ENCODE data around the gene GREM2. TPM values are rescaled to one million over a fixed set of nuclear protein-coding genes. Genes with fewer than 3 reads are reported as not detected.

The GREM2 gene
- total RNA-seq, 1 experiment from 2014 or later: not detected

DNA sequence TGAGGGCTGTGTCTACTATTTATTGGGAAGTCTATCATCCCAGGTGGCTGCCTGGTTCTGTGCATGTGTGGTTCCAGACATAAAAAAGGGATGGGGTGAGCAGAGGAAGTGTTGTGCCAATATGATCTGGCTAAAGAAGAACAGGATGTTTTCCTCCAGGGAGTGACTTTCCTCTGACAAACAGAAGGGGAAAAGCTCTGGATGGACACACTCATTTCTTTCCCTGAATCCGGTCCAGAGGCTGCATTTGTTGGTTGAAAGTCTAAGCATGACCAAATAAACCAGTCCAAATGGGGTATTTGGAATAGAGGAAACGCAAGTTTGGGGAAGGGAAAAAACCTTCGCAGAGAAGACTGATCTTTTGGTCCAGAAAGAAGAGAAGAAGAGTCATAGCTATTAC lies 12.7 kb downstream of the GREM2 start:
- CTCF ChIA-PET: no interaction called here
- no peaks in the 10 kb centered on the region for H3K36me3 ChIP-seq (ENCODE audit: control insufficient read depth, insufficient read depth, low read length)
- intact Hi-C loops (cut with micrococcal nuclease; ENCODE audit: unreplicated experiment): no loop called here
- H3K9me3 ChIP-seq (ENCODE audit: control insufficient read depth, insufficient read depth, low read depth, low read length): no peaks in the 10 kb centered on the region
- DNase-seq (ENCODE audit: low read depth, low spot score) (no peak), ATAC-seq (no peak)
- in situ Hi-C loops (cut with HindIII; ENCODE audit: low pct_unique_long_range_greater_than_20kb, low sequenced_read_pairs): no loop called here
- no TSS peak for BruUV-seq (replicated peaks)
- no peak overlapping the region for H3K4me3 ChIP-seq (ENCODE audit: low read depth in 2 of 2, low read length in 2 of 2)
- no peaks in the 10 kb centered on the region for H3K4me1 ChIP-seq (ENCODE audit: control insufficient read depth, insufficient read depth, low read length)
- POLR2A ChIA-PET: interaction anchor here (0.7 kb wide), 1 partner anchor 260 kb away, joined by 4 read pairs; no protein-coding TSS in a partner anchor
- no peaks in the 10 kb centered on the region for H3K27me3 ChIP-seq (ENCODE audit: control insufficient read depth, insufficient read depth, low read length)
- H3K27ac ChIP-seq (ENCODE audit: low read length): no peak overlapping the region
- TF ChIP-seq SIN3A (IDR thresholded peaks at IDR 0.05; ENCODE audit: borderline replicate concordance, insufficient read depth, low read depth, low read length) (no peak), POLR2AphosphoS5 (IDR thresholded peaks at IDR 0.05; ENCODE audit: low read depth, low read length) (no peak), TCF7L2 (IDR thresholded peaks at IDR 0.05; ENCODE audit: low read depth, low read length) (no peak)
- TF ChIP-seq, protein P1, sequence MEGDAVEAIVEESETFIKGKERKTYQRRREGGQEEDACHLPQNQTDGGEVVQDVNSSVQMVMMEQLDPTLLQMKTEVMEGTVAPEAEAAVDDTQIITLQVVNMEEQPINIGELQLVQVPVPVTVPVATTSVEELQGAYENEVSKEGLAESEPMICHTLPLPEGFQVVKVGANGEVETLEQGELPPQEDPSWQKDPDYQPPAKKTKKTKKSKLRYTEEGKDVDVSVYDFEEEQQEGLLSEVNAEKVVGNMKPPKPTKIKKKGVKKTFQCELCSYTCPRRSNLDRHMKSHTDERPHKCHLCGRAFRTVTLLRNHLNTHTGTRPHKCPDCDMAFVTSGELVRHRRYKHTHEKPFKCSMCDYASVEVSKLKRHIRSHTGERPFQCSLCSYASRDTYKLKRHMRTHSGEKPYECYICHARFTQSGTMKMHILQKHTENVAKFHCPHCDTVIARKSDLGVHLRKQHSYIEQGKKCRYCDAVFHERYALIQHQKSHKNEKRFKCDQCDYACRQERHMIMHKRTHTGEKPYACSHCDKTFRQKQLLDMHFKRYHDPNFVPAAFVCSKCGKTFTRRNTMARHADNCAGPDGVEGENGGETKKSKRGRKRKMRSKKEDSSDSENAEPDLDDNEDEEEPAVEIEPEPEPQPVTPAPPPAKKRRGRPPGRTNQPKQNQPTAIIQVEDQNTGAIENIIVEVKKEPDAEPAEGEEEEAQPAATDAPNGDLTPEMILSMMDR (IDR thresholded peaks at IDR 0.05): no peak
- TF ChIP-seq, protein P2, sequence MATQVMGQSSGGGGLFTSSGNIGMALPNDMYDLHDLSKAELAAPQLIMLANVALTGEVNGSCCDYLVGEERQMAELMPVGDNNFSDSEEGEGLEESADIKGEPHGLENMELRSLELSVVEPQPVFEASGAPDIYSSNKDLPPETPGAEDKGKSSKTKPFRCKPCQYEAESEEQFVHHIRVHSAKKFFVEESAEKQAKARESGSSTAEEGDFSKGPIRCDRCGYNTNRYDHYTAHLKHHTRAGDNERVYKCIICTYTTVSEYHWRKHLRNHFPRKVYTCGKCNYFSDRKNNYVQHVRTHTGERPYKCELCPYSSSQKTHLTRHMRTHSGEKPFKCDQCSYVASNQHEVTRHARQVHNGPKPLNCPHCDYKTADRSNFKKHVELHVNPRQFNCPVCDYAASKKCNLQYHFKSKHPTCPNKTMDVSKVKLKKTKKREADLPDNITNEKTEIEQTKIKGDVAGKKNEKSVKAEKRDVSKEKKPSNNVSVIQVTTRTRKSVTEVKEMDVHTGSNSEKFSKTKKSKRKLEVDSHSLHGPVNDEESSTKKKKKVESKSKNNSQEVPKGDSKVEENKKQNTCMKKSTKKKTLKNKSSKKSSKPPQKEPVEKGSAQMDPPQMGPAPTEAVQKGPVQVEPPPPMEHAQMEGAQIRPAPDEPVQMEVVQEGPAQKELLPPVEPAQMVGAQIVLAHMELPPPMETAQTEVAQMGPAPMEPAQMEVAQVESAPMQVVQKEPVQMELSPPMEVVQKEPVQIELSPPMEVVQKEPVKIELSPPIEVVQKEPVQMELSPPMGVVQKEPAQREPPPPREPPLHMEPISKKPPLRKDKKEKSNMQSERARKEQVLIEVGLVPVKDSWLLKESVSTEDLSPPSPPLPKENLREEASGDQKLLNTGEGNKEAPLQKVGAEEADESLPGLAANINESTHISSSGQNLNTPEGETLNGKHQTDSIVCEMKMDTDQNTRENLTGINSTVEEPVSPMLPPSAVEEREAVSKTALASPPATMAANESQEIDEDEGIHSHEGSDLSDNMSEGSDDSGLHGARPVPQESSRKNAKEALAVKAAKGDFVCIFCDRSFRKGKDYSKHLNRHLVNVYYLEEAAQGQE (IDR thresholded peaks at IDR 0.05; ENCODE audit: insufficient read depth in 1 of 2, low read depth in 2 of 2, low read length in 1 of 2): no peak

- POLR2A ChIA-PET: interaction anchor here (0.7 kb wide), 1 partner anchor 259 kb away, joined by 4 read pairs; no protein-coding TSS in a partner anchor
- ATAC-seq: no peak
- Histone ChIP-seq H3K9me3 (ENCODE audit: control insufficient read depth, insufficient read depth, low read depth, low read length) (no peaks in the 10 kb centered on the region), H3K4me3 (ENCODE audit: low read depth in 2 of 2, low read length in 2 of 2) (no peak overlapping the region), H3K27me3 (ENCODE audit: control insufficient read depth, insufficient read depth, low read length) (no peaks in the 10 kb centered on the region), H3K4me1 (ENCODE audit: control insufficient read depth, insufficient read depth, low read length) (no peaks in the 10 kb centered on the region), H3K27ac (ENCODE audit: low read length) (no peak overlapping the region), H3K36me3 (ENCODE audit: control insufficient read depth, insufficient read depth, low read length) (no peaks in the 10 kb centered on the region)
- CTCF ChIA-PET: no interaction called here
- no peak for DNase-seq (ENCODE audit: low read depth, low spot score)
- in situ Hi-C loops (cut with HindIII; ENCODE audit: low pct_unique_long_range_greater_than_20kb, low sequenced_read_pairs) (no loop called here), intact Hi-C loops (cut with micrococcal nuclease; ENCODE audit: unreplicated experiment) (no loop called here)
- BruUV-seq (replicated peaks): no TSS peak
- TF ChIP-seq POLR2AphosphoS5 (IDR thresholded peaks at IDR 0.05; ENCODE audit: low read depth, low read length): no peak
- TF ChIP-seq, protein P2 (IDR thresholded peaks at IDR 0.05; ENCODE audit: insufficient read depth in 1 of 2, low read depth in 2 of 2, low read length in 1 of 2): no peak
- TF ChIP-seq SIN3A (IDR thresholded peaks at IDR 0.05; ENCODE audit: borderline replicate concordance, insufficient read depth, low read depth, low read length): no peak
- TF ChIP-seq, protein P1 (IDR thresholded peaks at IDR 0.05): no peak
- TF ChIP-seq TCF7L2 (IDR thresholded peaks at IDR 0.05; ENCODE audit: low read depth, low read length): no peak
Observed at GRCh38 chr1:240598216-240599001, 13.5 kb downstream of the GREM2 start.
